H9 (cell line): Measurements from ENCODE around the gene NT5C. TPM values are rescaled to one million over a fixed set of nuclear protein-coding genes. Genes with fewer than 3 reads are reported as not detected.

Experiments
- DNase-seq: peaks from one replicate; pipeline ENCODE4 v3.0.0-alpha.2; 2017
- H2AFZ ChIP-seq: one replicate; pipeline ENCODE4 v1.6.1; 2013; ENCODE audit warnings: mild to moderate bottlenecking, low read length, control low read depth, moderate library complexity
- H2AK5ac ChIP-seq: 2 replicates; pipeline ENCODE4 v1.6.1; 2013; ENCODE audit warnings: low read length, control low read depth, mixed read lengths; ENCODE audit not compliant: insufficient read length
- H2BK120ac ChIP-seq: one replicate; pipeline ENCODE4 v1.6.1; 2013; ENCODE audit warnings: low read depth, mild to moderate bottlenecking, low read length, control low read depth, inconsistent platforms; ENCODE audit not compliant: poor library complexity, severe bottlenecking
- H2BK12ac ChIP-seq: 2 replicates; pipeline ENCODE4 v1.6.1; 2013; ENCODE audit warnings: low read length, control low read depth, mixed read lengths, low read depth; ENCODE audit not compliant: insufficient read length
- H2BK15ac ChIP-seq: 2 replicates; pipeline ENCODE4 v1.6.1; 2013; ENCODE audit warnings: low read depth, low read length, control low read depth
- H2BK20ac ChIP-seq: one replicate; pipeline ENCODE4 v1.6.1; 2013; ENCODE audit warnings: low read depth, mild to moderate bottlenecking, low read length, control low read depth, inconsistent platforms; ENCODE audit not compliant: poor library complexity, severe bottlenecking
- H2BK5ac ChIP-seq: 2 replicates; pipeline ENCODE4 v1.6.1; 2013; ENCODE audit warnings: low read length, control low read depth, mixed read lengths; ENCODE audit not compliant: insufficient read length
- H3K14ac ChIP-seq: 2 replicates; pipeline ENCODE4 v1.6.1; 2013; ENCODE audit warnings: low read length, control low read depth; ENCODE audit not compliant: insufficient read depth
- H3K18ac ChIP-seq: 2 replicates; pipeline ENCODE4 v1.6.1; 2013; ENCODE audit warnings: low read depth, mild to moderate bottlenecking, mixed read lengths, low read length, control low read depth; ENCODE audit not compliant: insufficient read length
- H3K23ac ChIP-seq: 2 replicates; pipeline ENCODE4 v1.6.1; 2013; ENCODE audit warnings: low read length, control low read depth, mixed read lengths, low read depth; ENCODE audit not compliant: insufficient read length
- H3K23me2 ChIP-seq: 2 replicates; pipeline ENCODE4 v1.6.1; 2013; ENCODE audit warnings: low read depth, mild to moderate bottlenecking, mixed read lengths, low read length, control low read depth; ENCODE audit not compliant: insufficient read length, poor library complexity, severe bottlenecking
- H3K27ac ChIP-seq: 2 replicates; pipeline ENCODE4 v1.5.1; 2013; ENCODE audit warnings: low read length, control low read depth, mixed read lengths, low read depth; ENCODE audit not compliant: insufficient read length
- H3K27me3 ChIP-seq: 2 replicates; pipeline ENCODE4 v1.6.1; 2013; ENCODE audit warnings: low read length, control low read depth, inconsistent platforms; ENCODE audit not compliant: insufficient read depth
- H3K4ac ChIP-seq: 2 replicates; pipeline ENCODE4 v1.6.1; 2013; ENCODE audit warnings: low read depth, mild to moderate bottlenecking, control low read depth, inconsistent platforms, low read length, moderate library complexity
- H3K4me1 ChIP-seq: 2 replicates; pipeline ENCODE4 v1.6.1; 2013; ENCODE audit warnings: low read length, control low read depth, inconsistent platforms; ENCODE audit not compliant: insufficient read depth
- H3K4me2 ChIP-seq: 2 replicates; pipeline ENCODE4 v1.6.1; 2013; ENCODE audit warnings: low read length, control low read depth, mixed read lengths; ENCODE audit not compliant: insufficient read length, insufficient read depth
- H3K56ac ChIP-seq: 2 replicates; pipeline ENCODE4 v1.6.1; 2013; ENCODE audit warnings: low read depth, mild to moderate bottlenecking, mixed read lengths, low read length, control low read depth; ENCODE audit not compliant: insufficient read length
- H3K79me1 ChIP-seq: 2 replicates; pipeline ENCODE4 v1.6.1; 2013; ENCODE audit warnings: low read depth, mild to moderate bottlenecking, moderate library complexity, low read length, control low read depth, inconsistent platforms; ENCODE audit not compliant: insufficient read depth, poor library complexity, severe bottlenecking
- H3K79me2 ChIP-seq: 2 replicates; pipeline ENCODE4 v1.6.1; 2013; ENCODE audit warnings: low read length, control low read depth, inconsistent platforms; ENCODE audit not compliant: insufficient read depth
- H3K9ac ChIP-seq: 2 replicates; pipeline ENCODE4 v1.6.1; 2013; ENCODE audit warnings: low read length, control low read depth, mixed read lengths; ENCODE audit not compliant: insufficient read length; ENCODE audit errors: extremely low read depth
- H3K9me3 ChIP-seq: one replicate; pipeline ENCODE4 v1.6.1; 2013; ENCODE audit warnings: low read depth, low read length, inconsistent platforms; ENCODE audit not compliant: control insufficient read depth
- H3T11ph ChIP-seq: one replicate; pipeline ENCODE4 v1.6.1; 2013; ENCODE audit warnings: mild to moderate bottlenecking, low read length, control low read depth, inconsistent platforms
- H4K20me1 ChIP-seq: one replicate; pipeline ENCODE4 v1.6.1; 2013; ENCODE audit not compliant: control insufficient read depth, insufficient read length, insufficient read depth
- H4K5ac ChIP-seq: 2 replicates; pipeline ENCODE4 v1.6.1; 2013; ENCODE audit warnings: low read depth, mild to moderate bottlenecking, mixed read lengths, low read length, control low read depth; ENCODE audit not compliant: insufficient read length
- H4K8ac ChIP-seq: replicated peaks from 2 replicates; pipeline ENCODE4 v1.6.1; 2013; ENCODE audit warnings: low read length, control low read depth, mixed read lengths, low read depth; ENCODE audit not compliant: insufficient read length
- H4K91ac ChIP-seq: 2 replicates; pipeline ENCODE4 v1.6.1; 2013; ENCODE audit warnings: low read depth, mild to moderate bottlenecking, moderate library complexity, mixed read lengths, low read length, control low read depth; ENCODE audit not compliant: insufficient read length
- H3K27ac Mint-ChIP-seq, 3 experiments: 2 replicates in 2 of 3; 3 replicates in 1 of 3; pipeline ENCODE4 v1.8.0; 2020 to 2021; ENCODE audit warnings: mixed read lengths in 3 of 3, mild to moderate bottlenecking in 1 of 3, moderate library complexity in 1 of 3
- H3K27me3 Mint-ChIP-seq: 2 replicates; pipeline ENCODE4 v1.8.0; 2021; ENCODE audit warnings: low read depth, mild to moderate bottlenecking, moderate library complexity, mixed read lengths
- H3K36me3 Mint-ChIP-seq, 3 experiments: 2 replicates in 2 of 3; 3 replicates in 1 of 3; pipeline ENCODE4 v1.8.0; 2020 to 2021; ENCODE audit warnings: low read depth in 3 of 3, mixed read lengths in 3 of 3; ENCODE audit not compliant: insufficient read depth in 1 of 3
- H3K4me1 Mint-ChIP-seq, 2 experiments: 2 replicates each; pipeline ENCODE4 v1.8.0; 2020; ENCODE audit warnings: mixed read lengths in 2 of 2
- H3K4me3 Mint-ChIP-seq, 2 experiments: 2 replicates in 1 of 2; 3 replicates in 1 of 2; pipeline ENCODE4 v1.8.0; 2020 to 2021; ENCODE audit warnings: mild to moderate bottlenecking in 2 of 2, mixed read lengths in 2 of 2, moderate library complexity in 1 of 2
- H3K9me3 Mint-ChIP-seq, 2 experiments: 2 replicates in 1 of 2; 3 replicates in 1 of 2; pipeline ENCODE4 v1.8.0; 2020; ENCODE audit warnings: mild to moderate bottlenecking in 2 of 2, mixed read lengths in 2 of 2, moderate library complexity in 1 of 2
- total RNA-seq: library from RNA; stranded (reverse); gene quantifications from 2 replicates; pipeline ENCODE4 v1.2.1, GENCODE V29; 2021
- TF ChIP-seq, protein P1 (sequence below): fragments of 200-600 bp; sonication (generic); conservative IDR thresholded peaks from 3 replicates; pipeline ENCODE4 v1.8.0; 2021; ENCODE audit warnings: antibody characterized with exemption, mild to moderate bottlenecking

NT5C gene
- total RNA-seq, 1 experiment from 2014 or later, result 77.7 TPM

DNA sequence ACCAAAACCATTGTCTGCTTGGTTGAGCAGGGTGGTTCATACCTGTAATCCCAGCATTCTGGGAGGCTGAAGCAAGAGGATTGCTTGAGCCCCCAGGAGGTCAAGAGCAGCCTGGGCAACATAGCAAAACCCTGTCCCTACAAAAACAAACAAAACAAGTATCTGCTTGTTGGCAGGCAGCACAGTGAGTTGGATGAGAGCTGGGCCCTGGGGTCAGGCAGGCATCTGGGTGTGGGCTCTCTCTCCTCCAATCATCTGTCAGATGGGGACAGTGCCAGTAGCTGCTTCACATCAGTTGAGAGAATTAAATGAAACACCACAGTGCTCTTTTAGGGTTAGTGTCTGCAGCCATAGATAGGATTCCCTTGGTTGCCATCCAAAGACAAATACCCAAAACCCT lies 16.0 kb downstream of the NT5C start:
- Mint-ChIP-seq H3K27me3 (no peaks in the 10 kb centered on the region; the same call in 1 of the 2 replicates), H3K36me3 (peaks cover 10 to 44% (median 27%) of the 10 kb centered on the region in 3 experiments; a peak in 6 of 7 replicates), H3K9me3 (no peaks in the 10 kb centered on the region), H3K4me3 (no peak overlapping the region), H3K27ac (peak overlapping the region in 1 of 3 experiments; percentile 70; a peak in 1 of 7 replicates), H3K4me1 (peaks cover 12% of the 10 kb centered on the region in 2 experiments)
- TF ChIP-seq, protein P1, sequence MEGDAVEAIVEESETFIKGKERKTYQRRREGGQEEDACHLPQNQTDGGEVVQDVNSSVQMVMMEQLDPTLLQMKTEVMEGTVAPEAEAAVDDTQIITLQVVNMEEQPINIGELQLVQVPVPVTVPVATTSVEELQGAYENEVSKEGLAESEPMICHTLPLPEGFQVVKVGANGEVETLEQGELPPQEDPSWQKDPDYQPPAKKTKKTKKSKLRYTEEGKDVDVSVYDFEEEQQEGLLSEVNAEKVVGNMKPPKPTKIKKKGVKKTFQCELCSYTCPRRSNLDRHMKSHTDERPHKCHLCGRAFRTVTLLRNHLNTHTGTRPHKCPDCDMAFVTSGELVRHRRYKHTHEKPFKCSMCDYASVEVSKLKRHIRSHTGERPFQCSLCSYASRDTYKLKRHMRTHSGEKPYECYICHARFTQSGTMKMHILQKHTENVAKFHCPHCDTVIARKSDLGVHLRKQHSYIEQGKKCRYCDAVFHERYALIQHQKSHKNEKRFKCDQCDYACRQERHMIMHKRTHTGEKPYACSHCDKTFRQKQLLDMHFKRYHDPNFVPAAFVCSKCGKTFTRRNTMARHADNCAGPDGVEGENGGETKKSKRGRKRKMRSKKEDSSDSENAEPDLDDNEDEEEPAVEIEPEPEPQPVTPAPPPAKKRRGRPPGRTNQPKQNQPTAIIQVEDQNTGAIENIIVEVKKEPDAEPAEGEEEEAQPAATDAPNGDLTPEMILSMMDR, result no peak
- Histone ChIP-seq H3K23me2 (no peaks in the 10 kb centered on the region), H2BK15ac (no peak overlapping the region), H2BK20ac (no peak overlapping the region), H4K5ac (no peak overlapping the region), H3K27ac (no peak overlapping the region), H2AFZ (no peak overlapping the region), H3K79me1 (peaks cover 6% of the 10 kb centered on the region), H2BK5ac (no peak overlapping the region), H3K4ac (no peak overlapping the region), H4K91ac (no peak overlapping the region), H2BK12ac (no peak overlapping the region), H2AK5ac (no peak overlapping the region), H3K9me3 (no peaks in the 10 kb centered on the region), H3K27me3 (no peaks in the 10 kb centered on the region), H3K4me1 (no peaks in the 10 kb centered on the region), H3K4me2 (no peak overlapping the region), H2BK120ac (no peak overlapping the region), H4K8ac (no peak overlapping the region), H3K56ac (no peak overlapping the region), H3K23ac (no peak overlapping the region), H3K79me2 (no peaks in the 10 kb centered on the region), H4K20me1 (no peaks in the 10 kb centered on the region), H3K9ac (no peak overlapping the region), H3K18ac (no peak overlapping the region), H3K14ac (no peak overlapping the region), H3T11ph (no peak overlapping the region)
- no peak for DNase-seq
